NOMO-1 (cell line): ENCODE results near the gene PAPLN.

ENCODE experiments used
- DNase-seq, 2 experiments: peaks; one replicate each; lab custom pipeline; 2025; ENCODE audit not compliant: unreplicated experiment in 2 of 2; lab: John Stamatoyannopoulos, UW

The PAPLN gene

DNA sequence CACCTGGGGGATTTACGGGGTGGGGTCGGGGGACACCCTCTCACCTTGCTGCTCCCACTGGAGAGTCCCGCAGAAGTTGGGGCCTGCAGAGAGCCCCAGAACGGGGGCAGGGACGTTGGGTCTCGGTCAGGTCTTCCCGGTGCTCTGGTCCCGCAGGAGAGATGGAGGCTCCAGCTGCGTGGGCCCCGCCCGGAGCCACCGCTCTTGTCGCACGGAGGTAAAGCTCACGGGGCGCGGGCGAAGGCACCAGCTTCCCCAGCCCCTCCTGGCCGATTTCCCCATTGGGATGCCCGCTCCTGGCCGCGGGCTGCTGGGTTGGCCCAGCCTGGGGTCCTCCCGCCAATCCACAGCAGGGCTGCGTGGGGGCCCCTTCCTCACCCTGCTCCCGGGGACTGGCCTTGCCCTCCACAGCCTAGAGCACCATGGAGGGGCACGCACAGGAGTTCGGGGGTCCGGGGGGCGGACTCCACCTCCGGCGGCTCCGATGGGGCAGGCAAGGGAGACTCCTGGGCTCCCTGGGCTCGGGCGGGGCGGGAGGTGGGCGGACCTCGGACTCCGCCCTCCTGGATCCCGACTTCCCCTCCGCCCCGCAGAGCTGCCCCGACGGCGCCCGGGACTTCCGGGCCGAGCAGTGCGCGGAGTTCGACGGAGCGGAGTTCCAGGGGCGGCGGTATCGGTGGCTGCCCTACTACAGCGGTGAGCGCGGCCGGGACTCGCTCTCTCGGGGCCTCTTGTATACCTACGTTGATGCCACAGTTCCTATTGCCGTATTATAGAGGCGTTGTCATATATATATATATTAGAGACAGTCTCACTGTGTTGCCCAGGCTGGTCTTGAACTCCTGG is 8.4 kb downstream of the PAPLN start:
- peak; percentile 48 to 79 for DNase-seq

DNA sequence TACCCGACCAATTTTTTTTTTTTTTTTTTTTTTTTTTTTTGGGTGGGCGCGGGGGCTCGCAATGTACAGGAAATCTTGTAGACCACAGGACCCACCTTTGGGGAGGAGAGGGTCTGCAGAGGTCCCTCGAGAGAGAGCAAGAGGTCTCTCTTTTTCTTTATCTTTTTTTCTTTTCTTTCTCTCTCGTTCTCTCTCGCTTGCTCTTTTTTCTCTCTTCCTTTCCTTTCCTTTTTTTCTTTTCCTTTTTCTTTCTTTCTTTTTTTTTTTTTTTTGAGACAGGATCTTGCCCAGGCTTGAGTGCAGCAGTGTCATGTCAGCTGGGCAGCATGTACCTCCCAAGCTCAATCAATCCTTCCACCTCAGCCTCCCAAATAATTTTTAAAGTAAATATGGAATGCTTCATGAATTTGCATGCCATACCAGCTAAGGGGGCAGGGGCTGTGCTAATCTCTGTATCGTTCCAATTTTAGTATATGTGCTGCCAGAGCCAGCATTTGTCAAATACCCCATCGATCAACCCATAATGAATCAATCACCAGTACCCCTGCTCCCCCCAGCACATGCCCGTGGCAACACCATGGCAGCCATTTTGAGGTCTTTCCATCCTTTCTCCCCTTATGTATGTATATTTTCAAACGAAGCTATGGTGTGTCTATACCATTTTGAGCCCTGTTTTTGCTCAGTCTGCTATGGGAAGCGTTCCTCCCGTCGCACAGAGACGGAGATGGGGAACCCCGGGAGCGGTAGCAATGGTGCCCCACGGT is 9.3 kb downstream of the PAPLN start:
- no peak for DNase-seq

DNA sequence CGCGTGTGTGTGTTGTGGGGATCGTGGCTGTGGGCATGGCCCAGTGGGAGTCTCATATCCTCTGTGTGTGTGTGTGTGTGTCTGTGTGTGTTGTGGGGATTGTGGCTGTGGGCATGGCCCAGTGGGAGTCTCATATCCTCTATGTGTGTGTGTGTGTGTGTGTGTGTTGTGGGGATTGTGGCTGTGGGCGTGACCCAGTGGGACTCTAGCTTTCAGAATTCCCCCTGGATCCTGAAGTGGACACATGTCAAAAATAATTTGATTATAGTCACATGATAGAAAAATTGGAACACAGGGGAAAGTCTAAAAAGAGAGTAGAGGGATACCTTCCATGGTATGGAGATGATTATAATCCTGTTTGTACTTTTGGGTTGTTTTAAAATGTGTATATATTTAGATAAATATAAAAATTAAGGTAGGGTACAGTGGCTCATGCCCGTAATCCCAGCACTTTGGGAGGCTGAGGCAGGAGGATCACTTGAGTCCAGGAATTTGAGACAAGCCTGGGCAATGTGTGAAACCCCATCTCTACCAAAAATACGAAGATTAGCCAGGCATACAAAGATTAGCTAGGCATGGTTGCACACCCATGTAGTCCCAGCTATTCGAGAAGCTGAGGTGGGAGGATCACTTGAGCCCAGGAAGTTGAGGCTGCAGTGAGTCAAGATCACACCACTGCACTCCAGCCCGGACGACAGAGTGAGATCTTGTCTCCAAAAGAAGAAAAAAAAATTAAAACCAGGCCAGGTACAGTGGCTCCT is 11.0 kb downstream of the PAPLN start:
- DNase-seq: no peak

DNA sequence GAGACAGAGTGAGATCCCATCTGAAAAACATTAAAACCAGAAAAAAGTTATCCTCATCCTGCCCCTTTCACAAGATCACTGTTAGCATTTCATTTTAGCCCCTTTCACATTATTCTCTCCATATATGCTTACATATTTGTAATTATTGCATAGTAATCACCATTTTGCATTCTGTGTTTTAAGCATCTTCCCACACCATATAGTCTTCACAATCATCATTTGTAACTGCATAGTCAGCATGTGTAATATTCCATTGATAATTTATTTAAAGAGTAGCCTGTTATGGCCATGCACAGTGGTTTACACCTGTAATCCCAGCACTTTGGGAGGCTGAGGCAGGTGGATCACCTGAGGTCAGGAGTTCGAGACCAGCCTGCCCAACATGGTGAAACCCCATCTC is 11.8 kb downstream of the PAPLN start:
- DNase-seq: no peak

DNA sequence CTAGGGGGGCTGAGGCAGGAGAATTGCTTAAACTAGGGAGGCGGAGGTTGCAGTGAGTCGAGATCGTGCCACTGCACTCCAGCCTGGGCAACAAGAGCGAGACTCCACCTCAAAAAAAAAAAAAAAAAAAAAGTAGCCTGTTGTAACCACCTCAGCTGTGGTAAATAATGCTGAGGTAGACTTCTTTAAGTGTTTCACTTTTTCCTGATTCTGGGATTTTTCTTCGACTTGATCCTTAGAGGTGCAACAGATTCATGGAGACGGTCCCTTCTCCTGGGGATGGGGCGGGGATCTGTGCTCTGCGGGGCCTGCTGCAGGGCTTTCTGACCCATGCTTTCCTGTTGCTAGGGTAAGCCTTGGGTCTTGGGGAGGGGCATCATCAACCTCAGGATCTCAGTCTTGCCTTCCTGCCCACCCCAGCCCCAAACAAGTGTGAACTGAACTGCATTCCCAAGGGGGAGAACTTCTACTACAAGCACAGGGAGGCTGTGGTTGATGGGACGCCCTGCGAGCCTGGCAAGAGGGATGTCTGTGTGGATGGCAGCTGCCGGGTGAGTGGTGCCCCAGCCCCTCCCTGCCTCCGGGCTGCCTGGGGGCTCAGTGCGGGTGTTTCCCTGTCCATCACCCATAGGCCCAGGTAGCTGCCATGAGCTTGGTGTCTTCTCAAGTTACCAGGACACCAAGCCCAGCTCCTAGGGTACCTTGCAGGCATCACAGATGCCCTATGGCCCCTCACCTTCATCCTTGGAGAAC is 12.4 kb downstream of the PAPLN start:
- DNase-seq: no peak

DNA sequence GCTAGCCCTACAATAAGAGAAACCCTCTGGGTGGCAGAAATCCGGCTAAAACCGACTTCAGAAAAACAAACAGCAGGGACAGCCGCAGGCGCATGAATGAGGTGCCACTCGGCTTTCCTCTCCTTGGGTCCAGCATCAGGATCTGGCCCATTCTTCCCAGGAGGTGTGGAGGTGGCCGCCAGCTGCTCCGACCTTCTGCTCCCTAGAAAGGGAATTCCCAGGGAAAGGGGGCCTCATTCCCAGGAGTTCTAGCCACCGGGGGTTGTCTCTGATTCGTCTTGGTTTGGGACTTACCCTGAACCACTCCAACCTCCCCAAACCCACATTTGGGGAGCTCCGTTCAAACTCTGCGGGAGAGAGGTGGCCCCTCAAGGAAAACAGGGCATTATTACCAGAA is 13.0 kb downstream of the PAPLN start:
- no peak for DNase-seq

DNA sequence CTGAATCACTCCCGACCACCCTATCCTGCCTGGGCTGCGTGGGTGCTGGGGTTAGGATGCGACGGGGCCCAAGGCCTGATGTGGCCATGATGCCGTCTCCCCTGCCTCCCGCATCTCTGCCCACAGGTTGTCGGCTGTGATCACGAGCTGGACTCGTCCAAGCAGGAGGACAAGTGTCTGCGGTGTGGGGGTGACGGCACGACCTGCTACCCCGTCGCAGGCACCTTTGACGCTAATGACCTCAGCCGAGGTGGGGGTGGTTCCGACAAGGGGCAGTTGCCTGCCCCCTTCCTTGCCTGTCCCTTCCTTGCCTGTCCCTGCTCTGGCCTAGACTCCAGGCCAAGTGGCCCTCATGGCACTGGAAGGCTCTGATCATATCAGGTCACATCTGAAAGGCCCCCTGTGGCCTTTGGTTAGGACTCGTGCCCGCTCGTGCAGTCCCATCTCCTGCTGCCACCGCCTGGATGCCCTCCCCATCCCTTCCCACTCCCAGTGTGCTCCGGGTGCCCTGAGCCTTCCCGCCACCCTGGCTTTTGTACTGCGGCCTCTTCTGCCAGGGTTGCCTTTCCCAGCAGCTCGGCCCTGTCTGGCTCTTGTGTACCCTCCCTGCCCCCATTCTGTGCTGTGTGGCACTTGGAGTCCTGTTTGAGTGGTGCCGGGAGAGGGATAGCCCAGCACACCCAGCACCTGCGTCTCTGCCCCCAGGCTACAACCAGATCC is 13.6 kb downstream of the PAPLN start:
- DNase-seq: no peak

DNA sequence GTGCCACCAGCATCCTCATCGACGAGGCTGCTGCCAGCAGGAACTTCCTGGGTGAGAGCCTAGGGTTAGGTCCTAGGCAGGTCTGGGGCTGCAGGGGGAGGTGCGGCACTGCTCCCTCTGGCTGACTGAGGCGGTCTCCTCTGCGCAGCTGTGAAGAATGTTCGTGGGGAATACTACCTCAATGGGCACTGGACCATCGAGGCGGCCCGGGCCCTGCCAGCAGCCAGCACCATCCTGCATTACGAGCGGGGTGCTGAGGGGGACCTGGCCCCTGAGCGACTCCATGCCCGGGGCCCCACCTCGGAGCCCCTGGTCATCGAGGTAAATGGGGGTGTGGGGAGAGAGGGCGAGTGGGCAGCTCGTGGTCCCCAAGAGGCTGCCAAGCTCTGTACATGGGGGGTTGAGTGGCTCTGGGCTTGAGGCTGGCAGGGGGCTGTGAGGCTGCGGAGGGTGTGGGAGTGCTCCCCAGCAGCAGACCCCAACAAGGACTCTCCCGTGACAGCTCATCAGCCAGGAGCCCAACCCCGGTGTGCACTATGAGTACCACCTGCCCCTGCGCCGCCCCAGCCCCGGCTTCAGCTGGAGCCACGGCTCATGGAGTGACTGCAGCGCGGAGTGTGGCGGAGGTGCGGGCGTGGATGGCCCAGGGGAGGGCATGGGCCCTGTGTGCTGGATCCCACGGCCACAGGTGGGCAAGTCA is 14.4 kb downstream of the PAPLN start:
- no peak for DNase-seq

DNA sequence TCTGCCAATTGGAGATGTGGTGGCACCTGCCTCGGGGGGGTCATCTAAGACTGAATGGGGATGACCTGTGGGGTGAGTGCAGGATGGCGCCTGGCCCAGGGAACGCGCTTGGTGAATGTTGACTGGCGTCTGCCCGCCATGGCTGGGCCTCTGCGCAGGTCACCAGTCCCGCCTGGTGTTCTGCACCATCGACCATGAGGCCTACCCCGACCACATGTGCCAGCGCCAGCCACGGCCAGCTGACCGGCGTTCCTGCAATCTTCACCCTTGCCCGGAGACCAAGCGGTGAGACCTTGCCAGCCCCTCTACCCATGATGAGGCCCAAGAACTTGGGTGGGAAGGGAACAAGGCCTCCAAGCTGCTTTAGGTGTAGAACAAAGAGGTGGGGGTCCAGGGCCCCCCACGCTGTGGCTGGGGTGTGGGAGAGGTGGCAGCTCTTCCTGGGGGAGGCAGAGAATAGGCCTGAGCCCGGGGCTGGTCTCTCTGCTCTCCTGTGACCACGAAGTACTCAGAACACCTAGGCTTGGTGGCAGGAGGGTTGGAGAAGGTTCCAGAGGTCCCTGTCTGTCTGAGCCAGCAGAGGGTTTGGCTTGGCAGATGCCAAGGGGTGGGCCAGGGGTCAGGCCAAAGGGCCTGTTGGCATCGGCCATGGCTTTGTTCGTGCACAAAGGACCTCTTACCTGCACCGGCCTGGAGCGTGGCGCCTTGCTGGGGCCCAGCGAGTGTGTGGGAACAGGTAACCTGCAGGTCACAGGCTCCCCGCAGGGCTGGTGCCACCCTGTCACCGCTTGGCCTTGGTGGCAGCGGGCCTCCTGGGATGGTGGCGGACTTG is 15.4 kb downstream of the PAPLN start:
- DNase-seq: no peak

DNA sequence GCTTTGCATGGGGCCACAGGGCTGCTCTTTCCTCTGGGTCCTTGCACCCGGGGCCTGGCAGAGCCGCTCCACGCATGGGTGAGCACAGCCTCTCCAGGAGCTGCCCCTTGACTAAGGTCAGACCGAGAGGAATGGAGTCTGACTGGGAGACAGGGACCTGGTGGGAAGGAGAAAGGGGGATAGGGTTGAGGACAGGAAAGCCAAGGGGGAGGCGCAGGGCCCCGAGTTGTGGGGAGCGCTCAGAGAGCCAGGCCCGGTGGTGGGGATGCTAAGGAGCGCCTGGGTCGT is 16.0 kb downstream of the PAPLN start:
- DNase-seq: no peak

DNA sequence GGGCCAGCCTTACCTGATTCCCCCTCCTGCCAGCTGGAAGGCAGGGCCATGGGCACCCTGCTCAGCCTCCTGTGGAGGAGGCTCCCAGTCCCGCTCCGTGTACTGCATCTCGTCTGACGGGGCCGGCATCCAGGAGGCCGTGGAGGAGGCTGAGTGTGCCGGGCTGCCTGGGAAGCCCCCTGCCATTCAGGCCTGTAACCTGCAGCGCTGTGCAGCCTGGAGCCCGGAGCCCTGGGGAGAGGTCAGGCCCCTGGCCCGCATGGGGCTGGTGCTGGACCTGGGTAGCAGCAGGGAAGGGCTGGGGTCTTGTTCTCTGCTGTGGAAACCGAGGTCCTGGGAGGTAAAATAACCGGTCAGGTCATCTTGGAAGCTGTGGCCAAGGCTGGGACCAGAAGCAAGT is 16.4 kb downstream of the PAPLN start:
- DNase-seq: no peak

DNA sequence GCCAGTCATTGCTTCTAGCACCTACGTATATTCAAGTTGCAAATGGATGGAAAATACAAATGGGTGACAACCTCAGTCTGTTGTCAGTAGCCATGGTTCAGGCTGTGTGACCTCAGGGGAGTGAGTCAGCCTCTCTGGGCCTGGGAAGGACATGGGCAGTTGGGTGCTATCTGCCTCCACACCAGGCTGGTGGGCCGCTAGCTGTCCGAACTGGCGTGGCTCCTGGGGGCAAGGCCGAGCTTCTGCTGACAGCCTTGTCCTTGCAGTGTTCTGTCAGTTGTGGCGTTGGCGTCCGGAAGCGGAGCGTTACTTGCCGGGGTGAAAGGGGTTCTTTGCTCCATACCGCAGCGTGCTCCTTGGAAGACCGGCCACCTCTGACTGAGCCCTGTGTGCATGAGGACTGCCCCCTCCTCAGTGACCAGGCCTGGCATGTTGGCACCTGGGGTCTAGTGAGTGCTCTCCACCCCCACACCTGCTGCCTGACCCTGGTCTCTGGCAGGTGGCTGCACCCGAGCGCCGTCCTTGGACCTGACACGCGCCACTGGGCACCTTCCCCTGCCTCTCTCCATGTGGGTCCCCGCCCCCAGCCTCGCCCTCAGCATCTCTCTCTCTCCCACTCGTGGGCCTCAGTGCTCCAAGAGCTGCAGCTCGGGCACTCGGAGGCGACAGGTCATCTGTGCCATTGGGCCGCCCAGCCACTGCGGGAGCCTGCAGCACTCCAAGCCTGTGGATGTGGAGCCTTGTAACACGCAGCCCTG is 17.1 kb downstream of the PAPLN start:
- no peak for DNase-seq

DNA sequence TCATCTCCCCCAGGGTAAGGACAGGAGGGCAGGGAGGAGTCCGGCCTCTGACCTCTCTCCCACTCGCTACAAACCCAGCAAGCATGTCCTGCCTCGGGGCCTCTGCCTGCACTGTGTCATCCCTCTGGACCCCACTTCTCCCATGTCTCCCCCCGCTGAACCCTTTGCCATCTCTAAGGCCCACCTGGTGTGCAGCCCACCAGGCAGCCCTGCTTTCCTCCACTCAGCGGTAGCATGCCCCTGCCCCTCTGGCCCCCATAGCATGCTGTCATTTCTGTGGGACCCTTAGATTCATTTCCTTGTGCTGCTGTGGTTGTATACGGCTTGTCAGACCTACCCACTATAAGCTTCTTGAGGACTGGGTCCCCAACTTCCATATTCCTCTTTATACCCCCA is 17.7 kb downstream of the PAPLN start:
- DNase-seq: no peak

DNA sequence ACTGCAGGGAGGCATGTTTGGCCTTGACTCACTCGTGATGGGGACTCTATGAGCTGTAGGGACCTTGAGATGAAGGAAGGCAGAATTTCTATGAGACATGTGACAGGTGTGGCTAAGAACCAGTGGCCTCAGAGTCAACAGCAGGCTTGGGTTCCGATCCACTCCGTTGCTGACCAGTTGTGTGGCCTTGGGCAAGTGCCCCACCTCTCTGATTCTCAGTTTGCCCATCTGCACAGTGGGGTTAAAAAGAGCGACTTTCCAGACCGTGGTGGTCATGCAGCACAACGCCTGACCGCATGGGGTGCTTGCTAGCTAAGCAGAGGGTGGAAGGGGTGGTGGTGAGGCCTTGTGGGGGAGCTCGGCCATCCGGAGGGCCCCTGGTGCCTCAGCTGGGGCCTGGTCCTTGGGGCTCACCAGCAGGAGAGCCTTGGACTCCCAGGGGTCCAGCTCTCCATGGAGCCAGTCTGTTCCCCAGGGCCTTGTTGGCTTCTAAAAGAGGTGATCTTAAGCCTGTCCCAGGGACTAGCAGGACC is 18.5 kb downstream of the PAPLN start:
- DNase-seq: no peak

DNA sequence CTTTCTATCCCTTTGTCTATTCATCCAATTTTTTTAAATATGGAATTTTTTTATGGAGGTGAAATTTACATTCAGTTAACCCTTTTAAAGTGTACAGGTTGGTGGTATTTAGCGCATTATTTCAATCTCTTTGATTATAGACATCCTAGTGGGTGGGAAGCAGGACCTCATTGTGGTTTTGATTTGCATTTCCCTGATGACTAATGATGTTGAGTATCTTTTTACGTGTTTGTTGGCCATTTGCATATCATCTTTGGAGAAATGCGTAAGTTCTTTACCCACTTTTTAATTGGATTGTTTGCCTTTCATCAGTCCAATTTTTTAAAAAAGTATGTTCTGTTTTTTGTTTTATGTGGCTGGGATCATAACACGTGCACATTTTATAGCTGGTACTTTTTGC is 20.8 kb downstream of the PAPLN start:
- DNase-seq: no peak

DNA sequence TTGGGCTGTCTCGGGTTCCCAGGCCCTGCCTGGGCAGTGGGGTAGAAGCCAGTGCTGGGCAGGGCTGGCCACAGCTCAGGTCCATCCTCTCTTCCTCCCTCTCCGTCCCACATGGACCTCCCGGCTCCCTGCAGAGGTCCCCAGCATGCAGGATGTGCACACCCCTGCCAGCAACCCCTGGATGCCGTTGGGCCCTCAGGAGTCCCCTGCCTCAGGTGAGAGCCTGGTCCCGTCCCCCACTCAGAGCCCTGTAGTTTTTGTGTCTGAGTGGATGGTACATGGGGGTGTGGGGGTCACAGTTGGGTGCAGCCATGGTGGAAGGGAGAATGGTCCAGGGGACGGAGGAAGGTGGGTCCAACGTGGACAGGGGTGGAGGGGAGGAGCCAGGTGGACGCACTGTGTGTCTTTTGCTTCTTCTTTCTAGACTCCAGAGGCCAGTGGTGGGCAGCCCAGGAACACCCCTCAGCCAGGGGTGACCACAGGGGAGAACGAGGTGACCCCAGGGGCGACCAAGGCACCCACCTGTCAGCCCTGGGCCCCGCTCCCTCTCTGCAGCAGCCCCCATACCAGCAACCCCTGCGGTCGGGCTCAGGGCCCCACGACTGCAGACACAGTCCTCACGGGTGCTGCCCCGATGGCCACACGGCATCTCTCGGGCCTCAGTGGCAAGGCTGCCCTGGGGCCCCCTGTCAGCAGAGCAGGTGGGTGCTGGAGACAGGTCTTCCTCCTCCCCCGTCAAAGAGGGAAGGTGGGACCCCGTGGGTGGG is 21.7 kb downstream of the PAPLN start:
- DNase-seq: no peak

DNA sequence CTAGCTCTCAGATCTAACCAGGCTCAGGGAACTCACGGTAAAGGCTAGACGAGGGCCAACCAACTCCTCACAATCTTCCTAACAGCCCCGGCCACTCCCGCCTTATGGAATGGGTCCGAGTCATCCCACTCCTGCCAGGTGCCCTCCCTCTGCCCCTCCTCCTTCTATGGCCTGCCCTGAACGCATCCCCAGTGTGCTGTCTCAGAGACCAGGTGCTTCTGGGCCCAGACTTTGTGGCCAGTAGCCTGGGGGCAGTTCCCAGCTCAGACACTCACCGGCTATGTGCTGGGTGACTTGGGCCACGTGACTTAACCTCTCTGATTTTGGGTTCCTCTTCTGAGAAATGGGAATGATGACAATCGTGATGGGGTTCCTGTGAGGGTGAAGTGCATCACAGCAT is 22.5 kb downstream of the PAPLN start:
- DNase-seq: no peak
